A673 (cell line): Measurements from ENCODE around the gene TRPV2. TPM values are rescaled to one million over a fixed set of nuclear protein-coding genes. Genes with fewer than 3 reads are reported as not detected.
"Not testable (repeated sequence)": the region's sequence is repeated elsewhere in the genome, so short reads cannot be mapped to it uniquely, and the experiment has no call there.

Experiments
- BruUV-seq: library from RNA; stranded (reverse); fragments of 400-500 nt; replicated peaks from 2 replicates; lab custom pipeline; 2021; lab: Mats Ljungman, UMichigan
- CTCF ChIA-PET: fragments of 300-600 bp; sonication (Branson Sonifier 250); formaldehyde crosslinking; loops from one replicate; lab custom pipeline; 2022; ENCODE audit warnings: antibody characterized with exemption; lab: Charles Lee
- POLR2A ChIA-PET: fragments of 300-600 bp; sonication (Branson Sonifier 250); formaldehyde crosslinking; loops from one replicate; lab custom pipeline; 2022; ENCODE audit warnings: antibody characterized with exemption; ENCODE audit not compliant: low non-redundant PET; lab: Charles Lee
- DNase-seq: peaks from one replicate; pipeline ENCODE4 v3.0.0-alpha.2; 2015; ENCODE audit warnings: low spot score
- H3K27ac ChIP-seq: fragments of 200-600 bp; sonication (generic); 2 replicates; pipeline ENCODE4 v1.5.1; 2016; ENCODE audit warnings: mixed run types, low read depth, mild to moderate bottlenecking, mixed read lengths, antibody characterized with exemption, low read length; ENCODE audit not compliant: poor library complexity, severe bottlenecking
- H3K27me3 ChIP-seq: fragments of 200-600 bp; sonication (generic); replicated peaks from 2 replicates; pipeline ENCODE4 v1.6.1; 2017; ENCODE audit warnings: mixed run types, low read depth, mild to moderate bottlenecking, mixed read lengths, antibody characterized with exemption, low read length; ENCODE audit not compliant: insufficient read depth, poor library complexity
- H3K36me3 ChIP-seq: fragments of 200-600 bp; sonication (generic); 2 replicates; pipeline ENCODE4 v1.6.1; 2016; ENCODE audit warnings: mixed run types, mild to moderate bottlenecking, mixed read lengths, antibody characterized with exemption, low read length; ENCODE audit not compliant: insufficient read depth, poor library complexity, severe bottlenecking
- H3K4me1 ChIP-seq: fragments of 200-600 bp; sonication (generic); 2 replicates; pipeline ENCODE4 v1.6.1; 2017; ENCODE audit warnings: mixed run types, mild to moderate bottlenecking, mixed read lengths, antibody characterized with exemption, low read length; ENCODE audit not compliant: insufficient read depth, poor library complexity, severe bottlenecking
- H3K4me3 ChIP-seq: fragments of 200-600 bp; sonication (generic); 2 replicates; pipeline ENCODE4 v1.5.1; 2016; ENCODE audit warnings: low read depth, mixed run types, mild to moderate bottlenecking, mixed read lengths, low read length; ENCODE audit not compliant: poor library complexity, severe bottlenecking
- H3K9me3 ChIP-seq: fragments of 200-600 bp; sonication (generic); 2 replicates; pipeline ENCODE4 v1.6.1; 2016; ENCODE audit warnings: mixed run types, low read depth, mild to moderate bottlenecking, mixed read lengths, antibody characterized with exemption, low read length; ENCODE audit not compliant: poor library complexity, severe bottlenecking
- EZH2 ChIP-seq: fragments of 200-600 bp; sonication (generic); IDR thresholded peaks from 2 replicates; pipeline ENCODE4 v1.6.1; 2017; ENCODE audit warnings: borderline replicate concordance, low read depth, mild to moderate bottlenecking, mixed read lengths, antibody characterized with exemption, low read length; ENCODE audit not compliant: poor library complexity, severe bottlenecking
- intact Hi-C: fragments of 100-400 bp; cut with micrococcal nuclease; formaldehyde crosslinking; loops from one replicate; pipeline ENCODE4 v1.10.0; 2022; ENCODE audit not compliant: unreplicated experiment
- total RNA-seq: library from RNA; stranded (reverse); gene quantifications from 2 replicates; pipeline ENCODE4 v1.2.3, GENCODE V29; 2021
- TF ChIP-seq, protein P1 (sequence below): fragments of 300-800, 200-600 bp; sonication (generic); conservative IDR thresholded peaks from 2 replicates; pipeline ENCODE4 v1.5.1; 2017; ENCODE audit warnings: low read depth, mild to moderate bottlenecking, antibody characterized with exemption, low read length, moderate library complexity, mixed read lengths

Gene TRPV2
- total RNA-seq, 1 experiment from 2014 or later = not detected

DNA sequence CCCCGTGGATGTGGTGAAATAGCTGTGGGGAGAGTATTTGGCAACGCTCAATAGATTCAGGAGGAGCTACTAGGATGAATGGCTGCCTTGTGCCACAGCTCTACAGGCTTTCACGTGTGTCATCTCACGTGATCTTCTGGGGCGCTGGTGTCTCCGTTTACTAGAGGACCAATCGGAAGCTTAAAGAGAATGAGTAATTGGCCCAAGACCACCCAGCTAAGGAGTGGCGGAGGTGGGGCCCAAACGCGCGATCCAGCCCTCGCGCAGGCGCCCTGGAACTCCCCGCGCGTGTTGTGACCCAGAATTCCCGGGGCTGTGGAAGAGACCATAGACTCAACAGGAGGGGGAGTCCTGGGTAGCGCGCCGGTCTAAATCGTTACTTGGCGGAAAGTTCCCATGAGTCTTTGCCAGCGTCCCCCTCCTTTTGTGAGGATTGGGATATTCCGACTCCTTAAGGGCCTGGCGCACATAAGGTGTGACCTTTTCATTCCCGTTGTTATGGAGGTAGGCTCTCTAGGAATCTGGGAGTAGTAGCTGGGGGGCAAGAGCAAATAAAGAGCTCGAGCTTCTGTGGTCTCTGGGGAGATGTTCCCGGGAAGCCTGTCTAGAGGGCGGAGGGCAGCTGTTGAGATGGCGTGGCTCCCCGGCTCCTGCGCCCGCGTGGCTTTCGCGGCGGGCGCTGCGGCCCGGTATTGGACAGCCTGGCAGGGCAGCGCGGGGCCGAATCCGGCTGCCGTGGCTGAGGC lies 23.4 kb downstream of the TRPV2 start:
- peak; percentile 100 for DNase-seq
- no peak for TF ChIP-seq EZH2
- TF ChIP-seq, protein P1, sequence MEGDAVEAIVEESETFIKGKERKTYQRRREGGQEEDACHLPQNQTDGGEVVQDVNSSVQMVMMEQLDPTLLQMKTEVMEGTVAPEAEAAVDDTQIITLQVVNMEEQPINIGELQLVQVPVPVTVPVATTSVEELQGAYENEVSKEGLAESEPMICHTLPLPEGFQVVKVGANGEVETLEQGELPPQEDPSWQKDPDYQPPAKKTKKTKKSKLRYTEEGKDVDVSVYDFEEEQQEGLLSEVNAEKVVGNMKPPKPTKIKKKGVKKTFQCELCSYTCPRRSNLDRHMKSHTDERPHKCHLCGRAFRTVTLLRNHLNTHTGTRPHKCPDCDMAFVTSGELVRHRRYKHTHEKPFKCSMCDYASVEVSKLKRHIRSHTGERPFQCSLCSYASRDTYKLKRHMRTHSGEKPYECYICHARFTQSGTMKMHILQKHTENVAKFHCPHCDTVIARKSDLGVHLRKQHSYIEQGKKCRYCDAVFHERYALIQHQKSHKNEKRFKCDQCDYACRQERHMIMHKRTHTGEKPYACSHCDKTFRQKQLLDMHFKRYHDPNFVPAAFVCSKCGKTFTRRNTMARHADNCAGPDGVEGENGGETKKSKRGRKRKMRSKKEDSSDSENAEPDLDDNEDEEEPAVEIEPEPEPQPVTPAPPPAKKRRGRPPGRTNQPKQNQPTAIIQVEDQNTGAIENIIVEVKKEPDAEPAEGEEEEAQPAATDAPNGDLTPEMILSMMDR = no peak
- Histone ChIP-seq H3K4me1 (peaks cover 37% of the 10 kb centered on the region), H3K36me3 (peaks cover 41% of the 10 kb centered on the region), H3K9me3 (no peaks in the 10 kb centered on the region), H3K27me3 (no peaks in the 10 kb centered on the region), H3K4me3 (peak overlapping the region; percentile 73), H3K27ac (peak overlapping the region; percentile 90)
- ChIA-PET CTCF (interaction anchor here (0.6 to 1.0 kb wide), 2 partner anchors 11 to 18 kb away, joined by 6 to 8 read pairs; no protein-coding TSS in a partner anchor), POLR2A (interaction anchor here (0.5 to 1.3 kb wide), 6 partner anchors 20 to 97 kb away, joined by 3 to 6 read pairs (median 3); no protein-coding TSS in a partner anchor)
- BruUV-seq = no TSS peak
- intact Hi-C loops = loop anchor here (2.0 kb wide), 1 partner anchor 58 kb away; the partner anchor contains the start of gene UBB

DNA sequence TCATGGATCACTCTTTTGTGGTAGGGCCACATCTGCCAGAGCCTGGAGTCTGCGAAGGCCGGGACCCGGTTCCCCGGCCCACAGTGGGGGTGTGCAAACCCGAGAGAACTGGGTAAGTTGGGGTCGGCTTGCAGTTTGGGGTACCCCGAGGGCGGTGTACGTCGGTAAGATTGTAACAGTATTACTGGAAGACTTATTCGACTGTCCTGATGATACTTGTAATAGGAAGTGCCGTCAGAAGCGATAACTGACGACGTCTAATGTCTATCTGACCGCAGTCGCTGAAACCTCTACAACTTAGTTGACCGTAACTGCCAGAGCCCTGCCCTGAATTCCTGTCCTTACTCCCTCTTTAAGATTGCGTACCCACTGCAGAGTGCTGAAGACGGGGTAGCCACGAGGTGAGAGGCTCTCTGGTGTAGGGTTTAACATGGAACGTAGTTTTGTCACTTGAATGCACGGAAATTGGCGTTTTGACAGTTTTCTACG lies 24.0 kb downstream of the TRPV2 start:
- TSS peak; percentile 70 for BruUV-seq
- Histone ChIP-seq H3K27me3 (no peaks in the 10 kb centered on the region), H3K4me3 (peak overlapping the region; percentile 73), H3K36me3 (peaks cover 48% of the 10 kb centered on the region), H3K9me3 (no peaks in the 10 kb centered on the region), H3K27ac (peak overlapping the region; percentile 88), H3K4me1 (peaks cover 43% of the 10 kb centered on the region)
- TF ChIP-seq, protein P1 = no peak
- no peak for TF ChIP-seq EZH2
- ChIA-PET POLR2A (interaction anchor here (1.3 kb wide), 1 partner anchor 96 kb away, joined by 3 read pairs; no protein-coding TSS in a partner anchor), CTCF (no interaction called here)
- DNase-seq = no peak
- intact Hi-C loops = loop anchor here (2.0 kb wide), 1 partner anchor 59 kb away; the partner anchor contains the start of gene UBB

DNA sequence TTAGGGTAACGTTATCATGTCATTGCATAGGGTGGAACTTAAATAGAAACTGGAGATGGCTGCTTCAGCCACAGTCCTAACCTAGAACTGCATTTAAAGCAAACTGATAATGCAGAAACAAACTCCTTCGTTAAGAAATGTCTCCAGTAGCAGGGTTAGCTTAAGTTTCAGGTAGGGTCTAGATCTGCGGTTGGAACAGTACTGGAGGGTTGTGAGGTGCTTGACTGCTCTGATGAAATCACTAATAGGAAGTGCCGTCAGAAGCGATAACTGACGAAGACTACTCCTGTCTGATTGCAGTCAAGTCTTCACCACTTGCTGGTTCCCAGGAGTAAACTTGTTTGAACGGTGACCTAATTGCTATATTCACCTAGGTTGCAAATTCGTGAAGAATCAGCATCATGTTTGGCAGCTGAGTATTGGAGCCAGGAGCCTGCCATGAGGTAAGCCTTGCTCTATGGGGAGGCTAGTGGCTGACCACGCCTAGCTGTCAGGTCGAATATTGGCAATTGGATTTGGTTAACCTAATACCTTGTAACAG lies 24.5 kb downstream of the TRPV2 start:
- no TSS peak for BruUV-seq
- CTCF ChIA-PET = no interaction called here
- POLR2A ChIA-PET = no interaction called here
- H3K4me3 ChIP-seq = peak overlapping the region; percentile 73
- no peaks in the 10 kb centered on the region for H3K9me3 ChIP-seq
- H3K27me3 ChIP-seq = no peaks in the 10 kb centered on the region
- DNase-seq = no peak
- peaks cover 47% of the 10 kb centered on the region for H3K4me1 ChIP-seq
- intact Hi-C loops = loop anchor here (2.0 kb wide), 1 partner anchor 59 kb away; the partner anchor contains the start of gene UBB
- H3K27ac ChIP-seq = peak overlapping the region; percentile 88
- TF ChIP-seq EZH2 = no peak
- TF ChIP-seq, protein P1 = no peak
- peaks cover 51% of the 10 kb centered on the region for H3K36me3 ChIP-seq

DNA sequence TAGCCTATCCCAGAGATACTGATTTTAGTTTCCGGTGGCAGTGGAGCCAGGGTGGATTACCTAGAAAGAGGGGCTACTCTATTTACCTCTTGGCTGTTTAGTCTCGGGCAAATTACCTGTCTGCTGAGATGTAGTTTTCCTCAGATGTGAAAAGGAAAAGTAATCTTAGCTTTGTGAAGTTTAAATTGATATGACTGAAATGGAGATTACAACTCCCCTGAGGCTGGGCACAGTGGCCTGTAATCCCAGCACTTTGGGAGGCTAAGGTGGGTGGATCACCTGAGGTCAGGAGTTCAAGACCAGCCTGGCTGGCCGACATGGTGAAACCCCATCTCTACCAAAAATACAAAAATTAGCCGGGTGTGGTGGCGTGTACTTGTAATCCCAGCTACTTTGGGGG lies 25.0 kb downstream of the TRPV2 start:
- BruUV-seq, H3K27me3 ChIP-seq, intact Hi-C loops, DNase-seq, H3K9me3 ChIP-seq, CTCF ChIA-PET: not testable (repeated sequence)
- POLR2A ChIA-PET = interaction anchor here (1.1 kb wide), 1 partner anchor 60 kb away, joined by 10 read pairs; the partner anchor contains the start of gene UBB
- peaks cover 49% of the 10 kb centered on the region for H3K4me1 ChIP-seq
- peak overlapping the region; percentile 88 for H3K27ac ChIP-seq
- peak overlapping the region; percentile 73 for H3K4me3 ChIP-seq
- H3K36me3 ChIP-seq = peaks cover 54% of the 10 kb centered on the region
